H1 (cell line): ENCODE measurements around the gene PLAC9. TPM values are rescaled to one million over a fixed set of nuclear protein-coding genes. Genes with fewer than 3 reads are reported as not detected.

Experiments used
- CTCF ChIA-PET: fragments of 300-600 bp; sonication (Branson Sonifier 250); formaldehyde crosslinking; loops from one replicate; lab custom pipeline; 2021; ENCODE audit not compliant: partially characterized antibody; lab: Charles Lee
- POLR2A ChIA-PET: fragments of 300-600 bp; sonication (Branson Sonifier 250); formaldehyde crosslinking; loops from one replicate; lab custom pipeline; 2021; ENCODE audit warnings: inconsistent platforms; ENCODE audit not compliant: partially characterized antibody; lab: Charles Lee
- DNase-seq, 2 experiments: peaks; one replicate each; pipeline versions ENCODE4 v3.0.0 to v3.0.0-alpha.2; 2010 to 2022; ENCODE audit warnings: low spot score in 2 of 2, low read depth in 1 of 2, mixed read lengths in 1 of 2
- FAIRE-seq: peaks from 2 replicates; lab custom pipeline; 2011; peaks lifted over from hg19 to GRCh38; lab: Jason Lieb, UNC
- H2AFZ ChIP-seq: 2 replicates; pipeline ENCODE4 v1.8.1; 2012; ENCODE audit warnings: low read length, inconsistent platforms
- H2AK5ac ChIP-seq: 2 replicates; pipeline ENCODE4 v1.6.1; 2013; ENCODE audit warnings: low read depth, low read length
- H2BK120ac ChIP-seq: replicated peaks from 2 replicates; pipeline ENCODE3; 2013; ENCODE audit warnings: low read depth, low read length, inconsistent platforms
- H2BK12ac ChIP-seq: 2 replicates; pipeline ENCODE4 v1.6.1; 2013; ENCODE audit warnings: low read depth, low read length
- H2BK15ac ChIP-seq: 2 replicates; pipeline ENCODE4 v1.6.1; 2013; ENCODE audit warnings: low read length
- H2BK20ac ChIP-seq: 2 replicates; pipeline ENCODE4 v1.6.1; 2013; ENCODE audit warnings: low read length
- H2BK5ac ChIP-seq: 2 replicates; pipeline ENCODE4 v1.6.1; 2013; ENCODE audit warnings: low read depth, low read length
- H3K14ac ChIP-seq: 2 replicates; pipeline ENCODE4 v1.6.1; 2013; ENCODE audit warnings: inconsistent platforms; ENCODE audit not compliant: insufficient read length
- H3K18ac ChIP-seq: 2 replicates; pipeline ENCODE4 v1.6.1; 2013; ENCODE audit warnings: low read length; ENCODE audit errors: extremely low read depth
- H3K23ac ChIP-seq: 2 replicates; pipeline ENCODE4 v1.6.1; 2013; ENCODE audit warnings: inconsistent platforms; ENCODE audit not compliant: insufficient read length
- H3K23me2 ChIP-seq: 2 replicates; pipeline ENCODE4 v1.6.1; 2013; ENCODE audit warnings: low read depth, low read length
- H3K27ac ChIP-seq: 2 replicates; pipeline ENCODE4 v1.6.1; 2011; ENCODE audit warnings: low read depth, low read length, inconsistent platforms
- H3K27me3 ChIP-seq, 4 experiments: replicated peaks in 1 of 4; 1 replicate in 1 of 4; 2 replicates in 3 of 4; pipeline versions ENCODE4 v1.6.1 to v1.8.1; 2011 to 2013; ENCODE audit warnings: low read length in 3 of 4, mild to moderate bottlenecking in 3 of 4, inconsistent platforms in 2 of 4, mixed read lengths in 2 of 4, moderate library complexity in 1 of 4; ENCODE audit not compliant: control insufficient read depth in 3 of 4, insufficient read depth in 3 of 4; ENCODE audit errors: extremely low read depth in 1 of 4
- H3K36me3 ChIP-seq, 4 experiments: 2 replicates each; pipeline versions ENCODE4 v1.6.1 to v1.8.1; 2011 to 2013; ENCODE audit warnings: mild to moderate bottlenecking in 4 of 4, low read length in 3 of 4, moderate library complexity in 2 of 4, control low read depth in 1 of 4, inconsistent platforms in 1 of 4; ENCODE audit not compliant: insufficient read depth in 4 of 4, control insufficient read depth in 2 of 4
- H3K4ac ChIP-seq: replicated peaks from 2 replicates; pipeline ENCODE3; 2013; ENCODE audit warnings: low read length, low read depth, mixed read lengths, inconsistent platforms; ENCODE audit not compliant: insufficient read length
- H3K4me1 ChIP-seq, 4 experiments: replicated peaks in 1 of 4; 1 replicate in 1 of 4; 2 replicates in 3 of 4; pipeline versions ENCODE4 v1.6.1 to v1.8.1; 2011 to 2013; ENCODE audit warnings: low read length in 3 of 4, inconsistent platforms in 2 of 4, mixed read lengths in 1 of 4; ENCODE audit not compliant: insufficient read depth in 4 of 4, control insufficient read depth in 3 of 4
- H3K4me2 ChIP-seq, 2 experiments: 2 replicates each; pipeline versions ENCODE4 v1.6.1 to v1.8.1; 2011 to 2013; ENCODE audit warnings: low read depth in 2 of 2, low read length in 2 of 2, control low read depth in 1 of 2, inconsistent platforms in 1 of 2, mild to moderate bottlenecking in 1 of 2; ENCODE audit not compliant: insufficient read depth in 1 of 2
- H3K4me3 ChIP-seq, 4 experiments: fragments of 200-600, 300-600 bp in 1 of 4; sonication (generic), shearing (Covaris generic), sonication (Bioruptor Twin) in 1 of 4; 2 replicates each; pipeline versions ENCODE4 v1.5.1 to v1.8.1; 2011 to 2016; ENCODE audit warnings: low read length in 4 of 4, low read depth in 3 of 4, control low read depth in 2 of 4, inconsistent platforms in 2 of 4, mild to moderate bottlenecking in 2 of 4, mixed read lengths in 1 of 4, moderate library complexity in 1 of 4; ENCODE audit not compliant: insufficient read depth in 2 of 4; ENCODE audit errors: extremely low read depth in 1 of 4
- H3K56ac ChIP-seq: replicated peaks from 2 replicates; pipeline ENCODE3; 2013; ENCODE audit warnings: low read depth, mild to moderate bottlenecking, mixed read lengths, low read length, inconsistent platforms; ENCODE audit not compliant: insufficient read length
- H3K79me1 ChIP-seq: 2 replicates; pipeline ENCODE4 v1.6.1; 2013; ENCODE audit warnings: low read depth, low read length, control low read depth
- H3K79me2 ChIP-seq, 2 experiments: 2 replicates each; pipeline versions ENCODE4 v1.6.1 to v1.8.1; 2012 to 2013; ENCODE audit warnings: low read length in 2 of 2, mild to moderate bottlenecking in 2 of 2, inconsistent platforms in 1 of 2; ENCODE audit not compliant: insufficient read depth in 2 of 2, control insufficient read depth in 1 of 2
- H3K9ac ChIP-seq, 4 experiments: replicated peaks in 1 of 4; 1 replicate in 1 of 4; 2 replicates in 3 of 4; pipeline versions ENCODE4 v1.6.1 to v1.8.1; 2011 to 2013; ENCODE audit warnings: low read depth in 3 of 4, low read length in 3 of 4, control low read depth in 2 of 4, mild to moderate bottlenecking in 2 of 4, moderate library complexity in 2 of 4, inconsistent platforms in 1 of 4; ENCODE audit errors: extremely low read depth in 1 of 4
- H3K9me3 ChIP-seq, 2 experiments: 2 replicates each; pipeline versions ENCODE4 v1.6.1 to v1.8.1; 2012 to 2013; ENCODE audit warnings: mild to moderate bottlenecking in 2 of 2, moderate library complexity in 2 of 2, control low read depth in 1 of 2, inconsistent platforms in 1 of 2, low read depth in 1 of 2, low read length in 1 of 2, mixed read lengths in 1 of 2; ENCODE audit not compliant: insufficient read depth in 2 of 2
- H4K20me1 ChIP-seq, 2 experiments: replicated peaks in 1 of 2; 2 replicates each; pipeline versions ENCODE3 to v1.8.1; 2011 to 2013; ENCODE audit warnings: inconsistent platforms in 2 of 2, low read length in 2 of 2, mild to moderate bottlenecking in 1 of 2; ENCODE audit not compliant: insufficient read depth in 2 of 2, control insufficient read depth in 1 of 2
- H4K5ac ChIP-seq: 2 replicates; pipeline ENCODE4 v1.6.1; 2013; ENCODE audit warnings: low read length, low read depth, mixed read lengths, inconsistent platforms; ENCODE audit not compliant: insufficient read length
- H4K8ac ChIP-seq: 2 replicates; pipeline ENCODE4 v1.8.0; 2013; ENCODE audit warnings: mild to moderate bottlenecking, moderate library complexity, low read length, inconsistent platforms; ENCODE audit not compliant: insufficient read depth; ENCODE audit errors: extremely low read depth
- H4K91ac ChIP-seq: replicated peaks from 2 replicates; pipeline ENCODE3; 2013; ENCODE audit warnings: low read length, mixed read lengths, inconsistent platforms; ENCODE audit not compliant: insufficient read length
- ASH2L ChIP-seq: fragments of 200-600, 300-600 bp; sonication (generic); IDR thresholded peaks from one replicate; pipeline ENCODE4 v1.7.1; 2017; ENCODE audit warnings: low read length
- BRCA1 ChIP-seq: IDR thresholded peaks from 2 replicates; pipeline ENCODE4 v1.6.1; 2012; ENCODE audit warnings: low read depth, low read length, improper control_type of control experiment
- CBX8 ChIP-seq: fragments of 300-800, 300-1000 bp; sonication (generic); IDR thresholded peaks from 2 replicates; pipeline ENCODE4 v1.7.1; 2016; ENCODE audit warnings: low read depth, low read length, borderline replicate concordance
- CHD1 ChIP-seq: IDR thresholded peaks from 2 replicates; pipeline ENCODE4 v1.6.1; 2012; ENCODE audit warnings: low read depth, low read length, improper control_type of control experiment
- CREB1 ChIP-seq: IDR thresholded peaks from 2 replicates; pipeline ENCODE4 v1.6.1; 2012; ENCODE audit warnings: inconsistent platforms
- EGR1 ChIP-seq: IDR thresholded peaks from 2 replicates; pipeline ENCODE4 v1.6.1; 2011; ENCODE audit warnings: low read depth, low read length, borderline replicate concordance
- EP300 ChIP-seq, 2 experiments: IDR thresholded peaks; 1 replicate in 1 of 2; 2 replicates in 1 of 2; pipeline ENCODE4 v1.6.1; 2011 to 2012; ENCODE audit warnings: low read depth in 2 of 2, low read length in 2 of 2, mild to moderate bottlenecking in 2 of 2, borderline replicate concordance in 1 of 2, inconsistent platforms in 1 of 2, moderate library complexity in 1 of 2
- GABPA ChIP-seq: IDR thresholded peaks from 2 replicates; pipeline ENCODE4 v1.6.1; 2011; ENCODE audit warnings: mild to moderate bottlenecking, low read length, moderate library complexity, borderline replicate concordance; ENCODE audit not compliant: insufficient read depth
- PHF8 ChIP-seq: fragments of 200-600 bp; sonication (generic); conservative IDR thresholded peaks from 2 replicates; pipeline ENCODE4 v1.7.1; 2012; ENCODE audit warnings: low read depth, mild to moderate bottlenecking, inconsistent platforms, low read length, moderate library complexity
- RBBP5 ChIP-seq: IDR thresholded peaks from 2 replicates; pipeline ENCODE4 v1.7.1; 2012; ENCODE audit warnings: low read depth, mild to moderate bottlenecking, inconsistent platforms, low read length, moderate library complexity, borderline replicate concordance
- SIRT6 ChIP-seq: IDR thresholded peaks from one replicate; pipeline ENCODE4 v1.7.1; 2012; ENCODE audit warnings: low read length, inconsistent platforms
- SUZ12 ChIP-seq: fragments of 200-600 bp; sonication (generic); IDR thresholded peaks from 2 replicates; pipeline ENCODE4 v1.6.1; 2012; ENCODE audit warnings: mild to moderate bottlenecking, inconsistent platforms, low read length, moderate library complexity, mixed read lengths
- TAF1 ChIP-seq: IDR thresholded peaks from 2 replicates; pipeline ENCODE4 v1.6.1; 2011; ENCODE audit warnings: mild to moderate bottlenecking, low read depth, low read length
- TBP ChIP-seq: IDR thresholded peaks from 2 replicates; pipeline ENCODE4 v1.6.1; 2011; ENCODE audit warnings: low read depth, low read length, improper control_type of control experiment
- TCF12 ChIP-seq: IDR thresholded peaks from 2 replicates; pipeline ENCODE4 v1.6.1; 2011; ENCODE audit warnings: low read depth, mild to moderate bottlenecking, low read length
- ZNF274 ChIP-seq: IDR thresholded peaks from 2 replicates; pipeline ENCODE4 v1.7.0; 2012; ENCODE audit warnings: low read length, borderline replicate concordance; ENCODE audit errors: extremely low read depth
- WGBS, 2 experiments: shearing (Covaris generic) in 1 of 2; methylation state at CpG; one replicate each; pipeline versions ENCODE4 v1.1.6 to v1.1.7; 2013 to 2015; ENCODE audit warnings: low lambda C conversion rate in 2 of 2, mixed read lengths in 2 of 2, inconsistent platforms in 1 of 2, low coverage in 1 of 2, missing lambda C conversion rate in 1 of 2; ENCODE audit not compliant: insufficient replicate concordance in 2 of 2, insufficient coverage in 1 of 2, insufficient read length in 1 of 2; ENCODE audit errors: extremely low coverage in 1 of 2, missing lambda C conversion rate in 1 of 2; 5-methylcytosine and 5-hydroxymethylcytosine counted together
- polyA plus RNA-seq, 7 experiments: library from polyadenylated mRNA; depleted of rRNA in 3 of 7; stranded (reverse) in 5 of 7; unstranded in 2 of 7; fragments of >200 nt in 5 of 7; fragments of 200-250 nt in 2 of 7; gene quantifications; 1 replicate in 5 of 7; 2 replicates in 1 of 7; 4 replicates in 1 of 7; pipeline versions ENCODE4 v1.2.1 to v1.2.3, GENCODE V29; 2011 to 2013; ENCODE audit warnings: missing spikeins in 2 of 7, mixed read lengths in 2 of 7
- total RNA-seq: library from RNA; stranded (reverse); fragmentation: NEBNext Ultra II Directional; extraction: Animal tissue kit (Norgen Biotek cat#: 25700); gene quantifications from 2 replicates; pipeline ENCODE4 v1.2.1, GENCODE V29; 2021

Gene PLAC9
- total and polyA plus RNA-seq, 2 of the 8 experiments (the other 6 are each of a cell fraction or from before 2014, with no cell fraction given): 8.4 to 16.7 TPM

DNA sequence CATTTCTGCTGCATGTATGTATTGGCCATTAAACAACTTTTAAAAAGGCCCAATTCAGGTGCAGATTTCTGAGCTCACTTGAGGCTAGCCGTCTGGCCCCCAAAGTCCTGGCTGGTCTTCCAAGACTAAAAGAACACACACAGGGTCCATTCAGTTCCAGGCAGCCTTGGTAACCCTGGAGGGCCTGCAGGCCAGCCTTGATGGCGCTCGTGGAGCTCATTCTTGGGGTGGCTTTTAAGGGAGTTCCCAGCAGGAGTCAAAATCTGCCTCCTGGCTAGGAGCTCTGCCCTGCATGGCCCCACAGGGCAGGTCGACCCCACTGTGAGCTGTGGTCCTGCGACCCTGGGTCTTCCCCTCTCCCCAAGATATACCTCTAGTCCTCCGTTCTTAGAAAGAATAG is 44.0 kb downstream of the PLAC9 start:
- H3K4me3 ChIP-seq: no peak overlapping the region
- H3K4me1 ChIP-seq: peaks cover 1 to 17% (median 4%) of the 10 kb centered on the region in 4 experiments
- H3K9ac ChIP-seq: no peak overlapping the region
- no peak overlapping the region for H3K56ac ChIP-seq
- H2BK120ac ChIP-seq: no peak overlapping the region
- no peak overlapping the region for H4K5ac ChIP-seq
- H3K79me1 ChIP-seq: peaks cover 4% of the 10 kb centered on the region
- H3K36me3 ChIP-seq: no peaks in the 10 kb centered on the region
- WGBS, 2 experiments: 84% methylated on average over 6 of the region's 6 CpGs; no CpG with 5 or more reads in 1 of the 2 experiments
- H3K23ac ChIP-seq: no peak overlapping the region
- ChIA-PET POLR2A (interaction anchor here (1.9 kb wide), 1 partner anchor 28 kb away, joined by 6 read pairs; the partner anchor contains the start of gene ANXA11), CTCF (interaction anchor here (1.0 to 7.8 kb wide), 7 partner anchors 9 to 46 kb away, joined by 3 to 66 read pairs (median 5); no protein-coding TSS in a partner anchor)
- DNase-seq (no peak), FAIRE-seq (no peak)
- no peak overlapping the region for H2AK5ac ChIP-seq
- H2BK5ac ChIP-seq: no peak overlapping the region; the same call in 1 of the 2 replicates
- no peaks in the 10 kb centered on the region for H3K79me2 ChIP-seq
- no peak overlapping the region for H3K4me2 ChIP-seq
- H4K20me1 ChIP-seq: peaks cover 2 to 6% of the 10 kb centered on the region in 2 experiments
- no peak overlapping the region for H2AFZ ChIP-seq
- H2BK12ac ChIP-seq: no peak overlapping the region
- no peak overlapping the region for H2BK15ac ChIP-seq
- H3K4ac ChIP-seq: no peak overlapping the region
- no peak overlapping the region for H4K91ac ChIP-seq
- no peak overlapping the region for H3K14ac ChIP-seq
- no peak overlapping the region for H3K27ac ChIP-seq
- H4K8ac ChIP-seq: no peak overlapping the region
- H3K18ac ChIP-seq: no peak overlapping the region
- H3K23me2 ChIP-seq: no peaks in the 10 kb centered on the region
- no peaks in the 10 kb centered on the region for H3K9me3 ChIP-seq
- H2BK20ac ChIP-seq: no peak overlapping the region
- no peaks in the 10 kb centered on the region for H3K27me3 ChIP-seq
- no peak for TF ChIP-seq TBP
- no peak for TF ChIP-seq SIRT6
- TF ChIP-seq PHF8: no peak
- TF ChIP-seq TAF1: no peak
- no peak for TF ChIP-seq CHD1
- TF ChIP-seq TCF12: no peak
- no peak for TF ChIP-seq CBX8
- no peak for TF ChIP-seq BRCA1
- no peak for TF ChIP-seq CREB1
- TF ChIP-seq ZNF274: no peak
- TF ChIP-seq ASH2L: no peak
- TF ChIP-seq EGR1: no peak
- no peak for TF ChIP-seq SUZ12
- TF ChIP-seq GABPA: no peak
- TF ChIP-seq RBBP5: no peak
- TF ChIP-seq EP300 (IDR thresholded peaks at IDR 0.05; ENCODE audit: borderline replicate concordance in 1 of 2, low read depth in 2 of 2, low read length in 2 of 2): no peak
